GM21619 (cell line): ENCODE measurements around the gene GPR39.

Source experiments
- ATAC-seq: cut with Tn5 transposase; IDR thresholded peaks from one replicate; pipeline ENCODE4 v1.9.1; 2021; ENCODE audit not compliant: unreplicated experiment

Gene GPR39

GRCh38 chr2:132559921-132560320 lies 143.3 kb downstream of the GPR39 start:
- no peak for ATAC-seq

- ATAC-seq = no peak
Measured at GRCh38 chr2:132560562-132560961, 144.0 kb downstream of the GPR39 start.

GRCh38 chr2:132562245-132562644 lies 145.6 kb downstream of the GPR39 start:
- ATAC-seq = no peak

DNA sequence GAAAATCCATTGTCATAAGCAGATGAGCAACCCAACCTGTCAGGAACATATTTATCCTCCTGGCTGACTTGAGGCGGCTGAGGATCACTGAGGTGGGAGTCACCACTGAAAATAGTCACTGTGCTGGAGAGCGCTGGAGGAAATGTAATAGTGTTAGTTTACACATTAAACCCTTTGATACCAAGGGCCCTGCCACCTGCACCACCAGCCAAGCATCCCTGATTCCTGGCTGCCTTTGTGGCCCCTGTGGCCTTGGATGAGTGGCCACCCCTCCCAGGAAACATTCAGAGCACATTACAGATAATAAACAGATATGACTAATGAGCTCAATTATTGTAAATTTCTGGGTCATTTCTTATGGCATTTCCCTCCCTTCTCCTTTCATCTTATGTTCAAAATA lies 147.5 kb downstream of the GPR39 start:
- no peak for ATAC-seq

DNA sequence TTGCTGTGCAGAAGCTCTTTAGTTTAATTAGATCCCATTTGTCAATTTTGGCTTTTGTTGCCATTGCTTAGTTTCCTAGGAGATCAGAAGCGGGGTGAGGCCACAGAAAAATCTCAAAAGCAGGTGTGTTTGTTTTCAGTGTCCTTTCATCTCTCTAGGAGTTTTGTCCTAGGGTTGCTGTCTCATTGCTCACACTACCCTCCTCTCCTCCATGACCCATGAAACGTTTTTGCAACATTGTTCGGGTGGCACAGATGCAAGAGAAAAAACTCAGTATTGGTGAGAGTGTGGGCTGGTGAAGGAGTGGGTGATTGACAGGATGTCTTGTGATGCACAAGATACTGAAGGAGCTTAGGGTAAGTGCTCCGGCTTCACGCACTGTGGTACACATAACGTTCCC lies 149.8 kb downstream of the GPR39 start:
- no peak for ATAC-seq

- ATAC-seq = no peak
Measured at GRCh38 chr2:132567682-132568081, 151.1 kb downstream of the GPR39 start.

DNA sequence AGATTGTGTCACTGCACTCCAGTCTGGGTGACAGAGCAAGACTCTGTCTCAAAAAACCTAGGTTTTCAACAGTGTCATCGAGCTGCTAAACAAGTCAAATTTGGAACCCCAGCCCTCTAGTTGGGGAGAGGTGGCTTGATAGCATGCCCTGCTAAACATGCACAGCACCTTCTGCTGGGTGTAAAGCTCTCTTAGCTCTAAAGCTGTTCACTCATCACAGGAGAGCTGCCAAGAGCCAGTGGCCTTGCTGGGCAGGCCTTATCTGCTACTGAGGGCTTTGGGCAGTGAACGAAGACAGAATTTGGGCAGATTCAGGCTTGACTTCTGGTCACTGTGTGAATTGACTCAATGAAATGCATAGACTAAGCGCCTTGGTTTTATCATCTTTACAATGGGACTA lies 152.1 kb downstream of the GPR39 start:
- no peak for ATAC-seq

DNA sequence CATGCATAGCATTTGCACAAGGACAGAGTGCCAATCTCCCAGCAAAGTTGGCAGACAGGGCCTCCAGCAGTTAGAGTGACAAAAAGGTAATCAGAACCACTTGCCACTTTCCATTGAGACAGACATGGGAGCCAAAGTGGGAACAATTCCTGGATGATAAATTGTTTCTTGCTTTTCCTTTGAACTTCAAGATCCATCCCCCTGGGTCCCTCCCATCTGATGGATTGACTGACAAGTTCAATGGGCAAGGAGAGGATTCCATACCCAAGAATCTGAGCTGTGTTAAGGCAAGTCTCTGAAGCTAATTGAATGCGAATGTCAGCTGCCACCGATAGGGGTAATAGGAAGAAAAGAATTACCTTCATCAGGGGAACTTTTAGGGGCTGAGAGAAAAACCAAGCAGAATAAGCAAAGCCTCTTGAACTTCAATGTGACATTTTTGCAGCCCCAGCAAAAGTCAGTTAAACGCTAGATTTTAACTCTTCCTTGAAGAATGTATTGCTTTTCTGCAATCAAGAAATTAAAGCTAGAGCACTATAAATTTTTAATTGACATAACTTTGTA lies 156.9 kb downstream of the GPR39 start:
- ATAC-seq = no peak

DNA sequence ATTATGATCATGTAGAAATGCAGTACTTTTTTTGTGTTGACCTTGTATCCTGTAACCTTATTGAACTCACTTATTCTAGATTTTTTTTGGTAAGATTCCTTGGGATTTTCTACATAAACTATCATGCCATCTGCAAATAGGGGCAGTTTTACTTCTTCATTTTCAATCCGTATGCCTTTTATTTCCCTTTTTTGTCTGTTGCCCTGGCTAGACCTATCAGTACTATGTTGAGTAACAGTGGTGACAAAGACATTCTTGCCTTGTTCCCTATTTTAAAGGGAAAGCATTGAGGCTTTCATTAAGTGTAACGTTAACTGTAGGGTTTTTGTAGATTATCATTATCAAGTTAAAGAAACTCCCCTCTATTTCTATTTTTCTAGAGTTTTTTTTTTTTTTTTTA lies 161.1 kb downstream of the GPR39 start:
- no peak for ATAC-seq

DNA sequence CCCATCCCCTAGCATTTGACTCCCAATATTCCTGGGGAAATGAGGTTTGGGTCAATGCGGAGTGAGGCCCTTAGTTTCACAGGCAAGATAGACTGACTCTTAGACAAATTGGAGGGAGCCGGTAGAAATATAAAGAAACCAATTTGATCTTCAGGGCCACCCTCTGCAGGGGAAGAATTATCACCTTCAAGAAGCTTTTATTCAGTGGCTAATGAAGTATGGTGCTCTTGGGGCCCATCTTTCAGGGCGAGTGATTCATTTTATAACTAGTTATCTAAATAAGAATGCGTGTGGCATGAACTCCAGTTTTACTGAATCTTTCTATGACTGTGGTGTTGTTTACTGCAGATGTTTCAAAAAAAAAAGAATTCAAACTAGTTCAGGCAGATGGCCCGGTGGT lies 165.0 kb downstream of the GPR39 start:
- ATAC-seq = no peak

DNA sequence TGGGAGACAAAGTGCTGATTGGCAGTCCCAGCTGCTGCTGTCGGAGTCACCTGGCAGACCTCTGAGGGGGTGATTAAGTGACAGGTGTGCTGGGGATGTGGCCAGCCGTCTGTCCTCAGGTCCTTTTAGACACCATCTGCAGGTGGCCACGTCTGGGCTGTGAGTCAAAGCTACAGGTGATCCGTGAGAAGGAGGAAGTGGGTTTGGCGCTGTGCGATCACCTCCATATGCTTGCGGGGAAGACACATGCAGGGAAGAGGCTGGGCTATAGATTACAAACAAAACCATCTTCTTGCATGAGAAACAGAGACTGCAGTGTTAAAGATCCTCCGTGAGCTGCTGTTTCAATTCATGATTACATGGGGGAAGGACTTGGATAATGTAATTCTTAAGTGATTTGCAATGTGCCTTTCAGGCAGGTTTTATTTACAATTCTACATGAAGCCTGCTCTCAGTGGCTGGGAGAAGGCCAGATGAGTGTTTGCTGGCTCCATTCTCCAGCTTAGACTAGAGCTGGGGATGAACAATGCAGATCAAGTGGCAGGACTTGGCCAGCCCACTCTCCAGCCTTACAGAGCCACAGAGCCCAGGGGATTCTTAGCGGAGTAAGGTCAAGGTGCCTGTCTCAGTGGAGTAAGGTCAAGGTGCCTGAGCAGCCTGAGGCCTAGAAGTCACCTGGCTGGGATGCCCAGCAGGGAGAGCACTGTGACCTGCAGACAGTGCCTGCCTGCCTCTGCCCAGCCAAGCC lies 165.6 kb downstream of the GPR39 start:
- ATAC-seq = no peak

DNA sequence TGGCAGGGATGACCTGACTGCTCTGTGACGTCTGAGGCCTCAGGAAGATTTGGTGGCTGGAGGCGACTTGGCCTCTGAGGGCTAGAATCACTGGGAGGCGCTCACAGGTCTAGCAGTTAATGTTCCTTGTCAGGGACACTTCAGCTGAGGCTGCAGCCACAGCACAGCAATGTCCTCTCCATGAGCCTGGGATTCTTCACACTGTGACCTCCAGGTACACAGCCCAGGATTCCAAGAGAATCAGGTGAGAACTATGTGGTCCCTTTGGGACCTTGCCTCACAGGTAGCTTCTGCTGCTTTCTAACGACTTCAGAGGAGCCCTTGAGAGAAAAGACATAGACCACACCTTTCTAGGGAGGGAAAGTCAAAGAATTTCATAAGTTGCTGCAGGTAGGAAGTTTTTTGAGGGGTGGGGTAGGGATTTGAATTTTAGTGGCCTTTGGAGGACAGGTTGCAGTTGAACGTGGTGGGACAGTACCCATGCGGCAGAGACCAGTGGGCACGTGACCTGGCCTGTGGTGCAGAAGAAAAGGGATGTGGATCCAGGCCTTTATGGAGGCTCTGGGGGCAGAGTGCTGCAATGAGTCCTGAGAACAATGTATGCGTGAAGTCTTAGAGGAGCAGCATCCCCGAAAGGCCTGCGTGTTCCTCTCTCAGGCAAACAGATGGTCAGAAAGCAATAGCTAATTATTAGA lies 167.2 kb downstream of the GPR39 start:
- ATAC-seq = no peak

- ATAC-seq = no peak
Measured at GRCh38 chr2:132584976-132585817, 168.6 kb downstream of the GPR39 start.

DNA sequence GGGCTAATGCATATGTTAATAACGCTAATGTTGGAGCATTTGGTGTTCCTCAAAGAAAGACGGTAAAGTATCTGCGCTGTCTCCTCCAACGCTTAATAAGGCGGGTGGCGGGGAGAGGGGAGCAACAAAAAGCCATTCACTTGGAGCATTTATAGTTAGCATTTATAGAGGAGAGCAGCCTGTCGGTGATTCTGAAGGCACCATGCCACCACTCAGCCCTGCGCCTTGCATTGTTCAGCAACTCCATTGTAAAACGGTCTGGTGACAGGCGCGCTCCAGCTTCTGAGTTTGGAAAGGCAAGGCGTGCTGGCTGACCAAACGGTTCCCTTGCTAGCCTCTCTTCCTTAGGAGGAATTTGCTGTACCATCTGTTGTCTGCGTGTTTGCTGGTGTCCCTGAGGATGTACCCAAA lies 169.5 kb downstream of the GPR39 start:
- ATAC-seq = no peak

DNA sequence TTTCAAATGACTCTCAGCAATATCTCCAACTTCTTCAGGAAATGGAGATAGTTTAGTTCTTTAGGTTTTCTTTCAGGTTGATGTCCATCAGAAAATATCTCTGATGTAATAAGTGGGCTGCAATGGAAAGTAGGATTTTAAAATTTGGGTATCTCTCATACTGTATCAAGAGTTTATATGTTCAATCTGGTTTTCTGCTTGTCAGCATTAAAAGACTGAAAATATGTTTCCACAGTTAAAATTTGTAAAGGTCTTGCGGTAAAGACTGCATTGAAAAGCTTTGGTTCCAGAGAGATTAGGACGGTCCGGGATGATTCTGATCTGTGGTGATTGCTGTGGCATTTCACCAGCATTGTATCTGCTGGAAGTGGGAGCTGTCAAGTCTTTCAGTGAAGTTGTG lies 170.2 kb downstream of the GPR39 start:
- no peak for ATAC-seq

DNA sequence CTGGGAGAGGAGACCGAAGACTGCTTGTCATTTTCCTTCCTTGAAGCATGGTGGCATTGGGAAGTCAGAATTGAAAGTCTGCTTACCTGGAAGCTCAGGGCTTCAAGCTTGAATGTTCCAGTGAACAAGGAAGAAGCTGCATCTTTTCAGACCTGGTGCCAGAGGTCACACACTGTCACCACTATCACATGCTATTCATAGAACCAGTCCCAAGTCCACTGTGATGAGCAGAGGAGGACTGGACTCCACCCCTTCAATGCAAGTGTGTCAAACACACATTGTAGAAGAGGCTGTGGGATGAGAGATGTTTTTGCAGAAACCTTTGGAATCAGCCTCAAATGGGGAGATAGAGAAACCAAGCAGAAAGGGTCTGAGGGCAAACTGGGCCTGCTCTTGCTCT lies 172.0 kb downstream of the GPR39 start:
- no peak for ATAC-seq

GRCh38 chr2:132589111-132589830 lies 172.7 kb downstream of the GPR39 start:
- ATAC-seq = no peak

GRCh38 chr2:132589966-132590365 lies 173.4 kb downstream of the GPR39 start:
- ATAC-seq = no peak

DNA sequence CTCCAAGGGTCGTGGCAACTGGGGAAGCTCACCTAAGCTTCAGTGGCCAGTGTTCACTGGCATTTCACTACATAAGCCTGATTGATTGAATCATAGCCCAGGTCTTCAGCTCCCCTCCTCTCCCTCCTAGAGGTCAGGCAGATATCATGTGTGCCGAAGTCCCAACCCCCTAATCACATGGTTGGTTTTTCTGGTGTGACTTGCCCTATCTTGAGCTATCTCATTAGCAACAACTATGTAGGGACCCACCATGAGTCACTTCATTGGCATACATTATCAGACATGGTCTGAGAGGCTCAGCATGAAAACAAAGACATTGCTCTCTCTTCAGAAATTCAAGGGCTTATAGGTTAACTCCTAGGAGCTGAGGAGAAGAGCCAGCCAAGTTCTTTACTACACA lies 176.6 kb downstream of the GPR39 start:
- no peak for ATAC-seq

- no peak for ATAC-seq
Measured at GRCh38 chr2:132595186-132595585, 178.6 kb downstream of the GPR39 start.

GRCh38 chr2:132595693-132596092 lies 179.1 kb downstream of the GPR39 start:
- ATAC-seq = no peak
